Esophagus muscularis mucosa (tissue), 4 donors: ENCODE measurements around the gene RAB11FIP5. TPM values are rescaled to one million over a fixed set of nuclear protein-coding genes. Genes with fewer than 3 reads are reported as not detected.

ENCODE experiments used
- DNase-seq: peaks from one replicate; pipeline ENCODE4 v3.0.0-alpha.2; 2017; ENCODE audit errors: extremely low spot score
- H3K27ac ChIP-seq, 4 donors: fragments of 200-600 bp; sonication (generic); replicated peaks in 1 of 4; 1 replicate in 3 of 4; 2 replicates in 1 of 4; pipeline ENCODE4 v1.5.1; 2016 to 2019; ENCODE audit warnings: mild to moderate bottlenecking in 1 of 4
- H3K27me3 ChIP-seq, 4 donors: fragments of 200-600 bp; sonication (generic); one replicate each; pipeline versions ENCODE4 v1.5.1 to v1.6.0; 2016 to 2019
- H3K36me3 ChIP-seq, 4 donors: fragments of 200-600 bp; sonication (generic); one replicate each; pipeline ENCODE4 v1.5.1; 2016 to 2019
- H3K4me1 ChIP-seq, 4 donors: fragments of 200-600 bp; sonication (generic); one replicate each; pipeline ENCODE4 v1.5.1; 2016 to 2019
- H3K4me3 ChIP-seq, 4 donors: fragments of 200-600 bp; sonication (generic); 1 replicate in 2 of 4; 2 replicates in 2 of 4; pipeline ENCODE4 v1.5.1; 2016 to 2019; ENCODE audit warnings: mild to moderate bottlenecking in 4 of 4, moderate library complexity in 1 of 4
- H3K9me3 ChIP-seq, 4 donors: fragments of 200-600 bp; sonication (generic); 1 replicate in 3 of 4; 2 replicates in 1 of 4; pipeline ENCODE4 v1.5.1; 2016 to 2019
- EP300 ChIP-seq: sonication (generic); formaldehyde crosslinking; IDR thresholded peaks from one replicate; pipeline ENCODE4 v1.6.1; 2017; ENCODE audit warnings: antibody characterized with exemption
- POLR2A ChIP-seq: fragments of 450-650 bp; IDR thresholded peaks from one replicate; pipeline ENCODE4 v1.6.1; 2017; ENCODE audit warnings: antibody characterized with exemption, moderate library complexity, mild to moderate bottlenecking, low read depth
- POLR2AphosphoS5 ChIP-seq, 2 donors: sonication (generic); formaldehyde crosslinking; IDR thresholded peaks; one replicate each; pipeline ENCODE4 v1.6.1; 2017; ENCODE audit warnings: antibody characterized with exemption in 2 of 2
- WGBS: methylation state at CpG from one replicate; pipeline ENCODE4 v1.1.5; 2018; 5-methylcytosine and 5-hydroxymethylcytosine counted together
- intact Hi-C: fragments of 100-400 bp; cut with DNase I; formaldehyde crosslinking; loops from one replicate; pipeline ENCODE4 v1.15.1; 2023
- total RNA-seq, 4 donors: library from RNA; depleted of rRNA; stranded (reverse); fragments of >200 nt; gene quantifications; one replicate each; pipeline versions ENCODE4 v1.1.0 to v1.2.1, GENCODE V29; 2016
- TF ChIP-seq, protein P1 (sequence below), 3 experiments: fragments of 200-600 bp in 2 of 3; fragments of 450-650 bp in 1 of 3; sonication (generic) in 2 of 3; IDR thresholded peaks; one replicate each; pipeline ENCODE4 v1.5.1; 2017 to 2019; ENCODE audit warnings: antibody characterized with exemption in 3 of 3, mild to moderate bottlenecking in 2 of 3, moderate library complexity in 1 of 3

RAB11FIP5 gene
- total RNA-seq, 4 donors from 2014 or later: 17.0 to 46.4 (median 38.4) TPM

DNA sequence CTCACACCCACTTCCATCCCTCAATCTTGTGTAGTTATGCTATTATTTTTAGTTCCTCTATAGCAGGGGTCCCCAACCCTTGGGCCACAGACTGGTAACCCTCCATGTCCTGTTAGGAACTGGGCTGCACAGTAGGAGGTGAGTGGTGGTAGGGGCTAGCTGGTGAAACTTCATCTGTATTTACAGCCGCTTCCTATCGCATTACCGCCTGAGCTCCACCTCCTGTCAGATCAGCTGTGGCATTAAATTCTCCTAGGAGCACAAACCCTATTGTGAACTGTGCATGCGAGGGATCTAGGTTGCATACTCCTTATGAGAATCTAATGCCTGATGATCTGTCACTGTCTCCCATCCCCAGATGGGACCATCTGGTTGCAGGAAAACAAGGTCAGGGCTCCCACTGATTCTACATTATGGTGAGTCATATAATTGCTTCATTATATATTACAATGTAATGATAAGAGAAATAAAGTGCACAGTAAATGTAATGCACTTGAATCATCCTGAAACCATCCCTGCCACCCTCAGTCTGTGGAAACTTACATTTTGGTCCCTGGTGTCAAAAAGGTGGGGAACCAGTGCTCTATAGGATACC, 1.6 kb upstream of the RAB11FIP5 start:
- intact Hi-C loops: no loop called here
- Histone ChIP-seq H3K4me3 (no peak overlapping the region), H3K27me3 (peaks cover 0 to 3% (median 0%) of the 10 kb centered on the region in 4 donors), H3K27ac (peak overlapping the region in 2 of 4 donors; percentile 97), H3K36me3 (no peaks in the 10 kb centered on the region), H3K9me3 (no peaks in the 10 kb centered on the region), H3K4me1 (peaks cover 18 to 35% (median 32%) of the 10 kb centered on the region in 4 donors)
- no peak for DNase-seq
- TF ChIP-seq POLR2AphosphoS5 (IDR thresholded peaks at IDR 0.05) (no peak), POLR2A (no peak), EP300 (no peak)
- TF ChIP-seq, protein P1, sequence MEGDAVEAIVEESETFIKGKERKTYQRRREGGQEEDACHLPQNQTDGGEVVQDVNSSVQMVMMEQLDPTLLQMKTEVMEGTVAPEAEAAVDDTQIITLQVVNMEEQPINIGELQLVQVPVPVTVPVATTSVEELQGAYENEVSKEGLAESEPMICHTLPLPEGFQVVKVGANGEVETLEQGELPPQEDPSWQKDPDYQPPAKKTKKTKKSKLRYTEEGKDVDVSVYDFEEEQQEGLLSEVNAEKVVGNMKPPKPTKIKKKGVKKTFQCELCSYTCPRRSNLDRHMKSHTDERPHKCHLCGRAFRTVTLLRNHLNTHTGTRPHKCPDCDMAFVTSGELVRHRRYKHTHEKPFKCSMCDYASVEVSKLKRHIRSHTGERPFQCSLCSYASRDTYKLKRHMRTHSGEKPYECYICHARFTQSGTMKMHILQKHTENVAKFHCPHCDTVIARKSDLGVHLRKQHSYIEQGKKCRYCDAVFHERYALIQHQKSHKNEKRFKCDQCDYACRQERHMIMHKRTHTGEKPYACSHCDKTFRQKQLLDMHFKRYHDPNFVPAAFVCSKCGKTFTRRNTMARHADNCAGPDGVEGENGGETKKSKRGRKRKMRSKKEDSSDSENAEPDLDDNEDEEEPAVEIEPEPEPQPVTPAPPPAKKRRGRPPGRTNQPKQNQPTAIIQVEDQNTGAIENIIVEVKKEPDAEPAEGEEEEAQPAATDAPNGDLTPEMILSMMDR (IDR thresholded peaks at IDR 0.05): no peak
- WGBS: 88% methylated on average over 4 of the region's 4 CpGs

GRCh38 chr2:73112026-73112912, 479 bp downstream of the RAB11FIP5 start:
- intact Hi-C loops: loop anchor here (2.0 kb wide), 1 partner anchor 41 kb away; the partner anchor contains the start of gene SFXN5
- H3K27me3 ChIP-seq: peaks cover 0 to 3% (median 0%) of the 10 kb centered on the region in 4 donors
- H3K27ac ChIP-seq: peak overlapping the region; percentile 93 to 97 (median 96)
- TF ChIP-seq POLR2AphosphoS5 (IDR thresholded peaks at IDR 0.05) (no peak), POLR2A (peak; percentile 57)
- TF ChIP-seq, protein P1 (IDR thresholded peaks at IDR 0.05): no peak
- no peaks in the 10 kb centered on the region for H3K9me3 ChIP-seq
- no peak for DNase-seq
- H3K4me3 ChIP-seq: peak overlapping the region; percentile 63 to 97 (median 78)
- under 1% methylated on average over 51 of the region's 88 CpGs for WGBS
- peaks cover 23 to 56% (median 47%) of the 10 kb centered on the region in 4 donors for H3K4me1 ChIP-seq
- H3K36me3 ChIP-seq: no peaks in the 10 kb centered on the region

- 14% methylated on average over 16 of the region's 16 CpGs for WGBS
- peak in 1 of 2 donors; percentile 28 for TF ChIP-seq POLR2AphosphoS5 (IDR thresholded peaks at IDR 0.05)
- no peak for TF ChIP-seq EP300
- TF ChIP-seq, protein P1 (IDR thresholded peaks at IDR 0.05): peak in 1 of 3 experiments; percentile 7
- TF ChIP-seq POLR2A: no peak
- H3K4me3 ChIP-seq: peak overlapping the region; percentile 63 to 97 (median 78)
- peaks cover 32 to 65% (median 56%) of the 10 kb centered on the region in 4 donors for H3K4me1 ChIP-seq
- no peaks in the 10 kb centered on the region for H3K36me3 ChIP-seq
- H3K27ac ChIP-seq: peak overlapping the region; percentile 93 to 97 (median 96)
- intact Hi-C loops: loop anchor here (2.0 kb wide), 1 partner anchor 41 kb away; the partner anchor contains the start of gene SFXN5
- H3K27me3 ChIP-seq: peaks cover 0 to 3% (median 0%) of the 10 kb centered on the region in 4 donors
- no peaks in the 10 kb centered on the region for H3K9me3 ChIP-seq
- no peak for DNase-seq
These were observed 1.4 kb downstream of the RAB11FIP5 start for GRCh38 chr2:73111073-73112025.
